ENCODE measurements around the gene SIGLEC7. TPM values are rescaled to one million over a fixed set of nuclear protein-coding genes. Genes with fewer than 3 reads are reported as not detected.

SIGLEC7 gene
- polyA plus RNA-seq, 1 of the 3 experiments (the other 2 are of a cell fraction): not detected

GRCh38 chr19:51123381-51123800 is 18.7 kb upstream of the SIGLEC7 start:
- Histone ChIP-seq H3K9ac (no peak overlapping the region), H3K4me3 (ENCODE audit: low read depth in 2 of 2, low read length in 1 of 2) (no peak overlapping the region), H3K4me1 (ENCODE audit: control insufficient read depth in 1 of 2, insufficient read depth in 2 of 2, low read depth in 1 of 2, low read length in 1 of 2) (no peaks in the 10 kb centered on the region), H3K9me3 (no peaks in the 10 kb centered on the region), H3K36me3 (replicated peaks in 1 of 2; ENCODE audit: control insufficient read depth in 1 of 2, insufficient read depth in 2 of 2, low read length in 1 of 2) (no peaks in the 10 kb centered on the region), H3K4me2 (no peak overlapping the region), H4K20me1 (ENCODE audit: insufficient read depth) (no peaks in the 10 kb centered on the region), H3K27ac (ENCODE audit: low read depth in 2 of 2, low read length in 1 of 2) (no peak overlapping the region), H3K27me3 (ENCODE audit: insufficient read depth) (peaks cover 61% of the 10 kb centered on the region), H3K79me2 (ENCODE audit: insufficient read depth) (no peaks in the 10 kb centered on the region), H3K9me2 (no peaks in the 10 kb centered on the region), H3F3A (replicated peaks; ENCODE audit: insufficient read depth) (no peaks in the 10 kb centered on the region), H2AFZ (ENCODE audit: low read depth) (no peak overlapping the region)
- 13% methylated on average over 4 of the region's 6 CpGs for WGBS (ENCODE audit: low lambda C conversion rate)
- CTCF ChIA-PET: no interaction called here
- no peak for TF ChIP-seq ZBTB33 (IDR thresholded peaks at IDR 0.05; ENCODE audit: borderline replicate concordance, low read depth)
- TF ChIP-seq EP300 (IDR thresholded peaks at IDR 0.05; ENCODE audit: borderline replicate concordance in 1 of 2, low read depth in 1 of 2, low read length in 1 of 2): no peak
- TF ChIP-seq RCOR1 (IDR thresholded peaks at IDR 0.05; ENCODE audit: low read length): no peak
- no peak for TF ChIP-seq TCF12 (IDR thresholded peaks at IDR 0.05)
- TF ChIP-seq FOXM1 (IDR thresholded peaks at IDR 0.05; ENCODE audit: low read depth): no peak
- no peak for TF ChIP-seq PBX3 (IDR thresholded peaks at IDR 0.05)
- TF ChIP-seq USF2 (IDR thresholded peaks at IDR 0.05; ENCODE audit: borderline replicate concordance, low read depth, low read length): no peak
- no peak for TF ChIP-seq FOXJ3 (CRISPR knock-in tag; IDR thresholded peaks at IDR 0.05)
- no peak for TF ChIP-seq RAD21 (IDR thresholded peaks at IDR 0.05; ENCODE audit: low read length)
- no peak for TF ChIP-seq RXRA (IDR thresholded peaks at IDR 0.05; ENCODE audit: borderline replicate concordance, low read depth)
- TF ChIP-seq SMC3 (IDR thresholded peaks at IDR 0.05; ENCODE audit: low read depth, low read length): no peak
- TF ChIP-seq TAF1 (IDR thresholded peaks at IDR 0.05; ENCODE audit: borderline replicate concordance, low read depth, low read length): no peak
- TF ChIP-seq GATA2 (CRISPR knock-in tag; IDR thresholded peaks at IDR 0.05): no peak
- TF ChIP-seq MXI1 (IDR thresholded peaks at IDR 0.05; ENCODE audit: low read depth, low read length): no peak
- no peak for TF ChIP-seq CTCF (IDR thresholded peaks at IDR 0.05)
- no peak for TF ChIP-seq NRF1 (IDR thresholded peaks at IDR 0.05; ENCODE audit: low read depth, low read length)
- POLR2A ChIA-PET: no interaction called here
- DNase-seq: no peak

Data from SK-N-SH (cell line).